ENCODE results near the gene FOXK1. TPM values are rescaled to one million over a fixed set of nuclear protein-coding genes. Genes with fewer than 3 reads are reported as not detected.

FOXK1 gene
- total RNA-seq, 1 donor from 2014 or later: 30.2 TPM

- DNase-seq (ENCODE audit: low spot score): no peak
These were observed 38.1 kb downstream of the FOXK1 start for GRCh38 chr7:4720225-4720624.

- DNase-seq (ENCODE audit: low spot score): no peak
These were observed 40.2 kb downstream of the FOXK1 start for GRCh38 chr7:4722308-4722707.

- no peak for DNase-seq (ENCODE audit: low spot score)
These were observed 41.0 kb downstream of the FOXK1 start for GRCh38 chr7:4722960-4723630.

GRCh38 chr7:4724648-4725013 is 42.5 kb downstream of the FOXK1 start:
- no peak for DNase-seq (ENCODE audit: low spot score)

- DNase-seq (ENCODE audit: low spot score): no peak
These were observed 43.1 kb downstream of the FOXK1 start for GRCh38 chr7:4725014-4725849.

- no peak for DNase-seq (ENCODE audit: low spot score)
These were observed 43.9 kb downstream of the FOXK1 start for GRCh38 chr7:4725850-4726450.

GRCh38 chr7:4726566-4726965 is 44.5 kb downstream of the FOXK1 start:
- no peak for DNase-seq (ENCODE audit: low spot score)

- DNase-seq (ENCODE audit: low spot score): no peak
These were observed 46.0 kb downstream of the FOXK1 start for GRCh38 chr7:4727914-4728705.

- DNase-seq (ENCODE audit: low spot score): no peak
These were observed 47.2 kb downstream of the FOXK1 start for GRCh38 chr7:4729266-4729665.

GRCh38 chr7:4730276-4730675 is 48.2 kb downstream of the FOXK1 start:
- DNase-seq (ENCODE audit: low spot score): no peak

- DNase-seq (ENCODE audit: low spot score): no peak
These were observed 48.9 kb downstream of the FOXK1 start for GRCh38 chr7:4730971-4731370.

- DNase-seq (ENCODE audit: low spot score): no peak
These were observed 49.7 kb downstream of the FOXK1 start for GRCh38 chr7:4731803-4732202.

GRCh38 chr7:4733936-4734528 is 51.9 kb downstream of the FOXK1 start:
- no peak for DNase-seq (ENCODE audit: low spot score)

GRCh38 chr7:4734587-4735345 is 52.7 kb downstream of the FOXK1 start:
- no peak for DNase-seq (ENCODE audit: low spot score)

GRCh38 chr7:4737300-4737699 is 55.2 kb downstream of the FOXK1 start:
- DNase-seq (ENCODE audit: low spot score): no peak

- no peak for DNase-seq (ENCODE audit: low spot score)
These were observed 56.8 kb downstream of the FOXK1 start for GRCh38 chr7:4738711-4739527.

GRCh38 chr7:4739528-4739992 is 57.5 kb downstream of the FOXK1 start:
- no peak for DNase-seq (ENCODE audit: low spot score)

- no peak for DNase-seq (ENCODE audit: low spot score)
These were observed 58.7 kb downstream of the FOXK1 start for GRCh38 chr7:4740796-4741195.

GRCh38 chr7:4742051-4742573 is 60.0 kb downstream of the FOXK1 start:
- no peak for DNase-seq (ENCODE audit: low spot score)

Data from mesenteric fat pad (tissue), 1 donor.